ENCODE results near the gene ARMC7.

The ARMC7 gene

GRCh38 chr17:75178453-75178852, 68.7 kb downstream of the ARMC7 start:
- H3K36me3 ChIP-seq (replicated peaks): peaks cover 78% of the 10 kb centered on the region
- DNase-seq (ENCODE audit: low spot score in 2 of 2): no peak
- in situ Hi-C loops (cut with MboI; ENCODE audit: low sequenced_read_pairs): no loop called here
- no peaks in the 10 kb centered on the region for H3K27me3 ChIP-seq (ENCODE audit: low read depth)
- no peak overlapping the region for H3K4me3 ChIP-seq
- no peaks in the 10 kb centered on the region for H3K9me3 ChIP-seq
- H3K4me1 ChIP-seq: peaks cover 15% of the 10 kb centered on the region
